ENCODE data around the gene ACTG1.
A peak's percentile ranks its signal among the peaks of the same experiment; 100 is the strongest.

The ACTG1 gene

GRCh38 chr17:81512562-81513371 lies at the start of gene ACTG1:
Gene ACTG1, minus strand, starts transcription at chr17:81512799. Its CDS starts 445 bp downstream, at chr17:81512354.
- H3K36me3 Mint-ChIP-seq (ENCODE audit: low read depth), result peaks cover 44% of the 10 kb centered on the region
- peaks cover 5% of the 10 kb centered on the region for H3K9me3 Mint-ChIP-seq
- TF ChIP-seq CTCF (IDR thresholded peaks at IDR 0.05; ENCODE audit: unreplicated experiment in 3 of 3), result no peak
- H3K4me1 Mint-ChIP-seq, result peaks cover 31% of the 10 kb centered on the region
- peak within 1 kb of the TSS; percentile 98 to 99 (median 99) for H3K27ac Mint-ChIP-seq
- peak within 1 kb of the TSS; percentile 100 for H3K4me3 Mint-ChIP-seq
- H3K27me3 Mint-ChIP-seq (ENCODE audit: low read depth), result peaks cover 19% of the 10 kb centered on the region

- Mint-ChIP-seq H3K9me3 (no peaks in the 10 kb centered on the region), H3K27me3 (ENCODE audit: low read depth) (no peaks in the 10 kb centered on the region)
Observed at GRCh38 chr17:81561494-81561885, 48.9 kb upstream of the ACTG1 start.

GRCh38 chr17:81558941-81559806 lies 46.6 kb upstream of the ACTG1 start:
- Mint-ChIP-seq H3K27ac (no peak overlapping the region), H3K36me3 (ENCODE audit: low read depth) (peaks cover 45% of the 10 kb centered on the region), H3K4me3 (no peak overlapping the region), H3K4me1 (peaks cover under 1% of the 10 kb centered on the region), H3K27me3 (ENCODE audit: low read depth) (no peaks in the 10 kb centered on the region), H3K9me3 (no peaks in the 10 kb centered on the region)
- TF ChIP-seq CTCF (IDR thresholded peaks at IDR 0.05; ENCODE audit: unreplicated experiment in 3 of 3), result peak in 2 of 3 experiments; percentile 18 to 26

More at GRCh38 chr17:81561494-81561885, 48.9 kb upstream of the ACTG1 start:
- Mint-ChIP-seq H3K36me3 (ENCODE audit: low read depth) (peaks cover 63% of the 10 kb centered on the region), H3K4me1 (peaks cover 11% of the 10 kb centered on the region), H3K27ac (no peak overlapping the region), H3K4me3 (no peak overlapping the region)
- TF ChIP-seq CTCF (IDR thresholded peaks at IDR 0.05; ENCODE audit: unreplicated experiment in 3 of 3), result no peak

GRCh38 chr17:81558115-81558468 lies 45.5 kb upstream of the ACTG1 start:
- peaks cover 12% of the 10 kb centered on the region for H3K4me1 Mint-ChIP-seq
- H3K4me3 Mint-ChIP-seq, result no peak overlapping the region
- no peak overlapping the region for H3K27ac Mint-ChIP-seq
- H3K9me3 Mint-ChIP-seq, result no peaks in the 10 kb centered on the region
- TF ChIP-seq CTCF (IDR thresholded peaks at IDR 0.05; ENCODE audit: unreplicated experiment in 3 of 3), result no peak
- H3K27me3 Mint-ChIP-seq (ENCODE audit: low read depth), result peaks cover 6% of the 10 kb centered on the region
- H3K36me3 Mint-ChIP-seq (ENCODE audit: low read depth), result peaks cover 38% of the 10 kb centered on the region

- Mint-ChIP-seq H3K4me1 (peaks cover 15% of the 10 kb centered on the region), H3K27me3 (ENCODE audit: low read depth) (peaks cover 6% of the 10 kb centered on the region), H3K36me3 (ENCODE audit: low read depth) (peaks cover 35% of the 10 kb centered on the region), H3K9me3 (no peaks in the 10 kb centered on the region), H3K4me3 (no peak overlapping the region), H3K27ac (peak overlapping the region in 2 of 3 experiments; percentile 11 to 19)
- TF ChIP-seq CTCF (IDR thresholded peaks at IDR 0.05; ENCODE audit: unreplicated experiment in 3 of 3), result no peak
Observed at GRCh38 chr17:81557276-81558114, 44.9 kb upstream of the ACTG1 start.
